ENCODE data around the gene KSR1.

Gene KSR1

DNA sequence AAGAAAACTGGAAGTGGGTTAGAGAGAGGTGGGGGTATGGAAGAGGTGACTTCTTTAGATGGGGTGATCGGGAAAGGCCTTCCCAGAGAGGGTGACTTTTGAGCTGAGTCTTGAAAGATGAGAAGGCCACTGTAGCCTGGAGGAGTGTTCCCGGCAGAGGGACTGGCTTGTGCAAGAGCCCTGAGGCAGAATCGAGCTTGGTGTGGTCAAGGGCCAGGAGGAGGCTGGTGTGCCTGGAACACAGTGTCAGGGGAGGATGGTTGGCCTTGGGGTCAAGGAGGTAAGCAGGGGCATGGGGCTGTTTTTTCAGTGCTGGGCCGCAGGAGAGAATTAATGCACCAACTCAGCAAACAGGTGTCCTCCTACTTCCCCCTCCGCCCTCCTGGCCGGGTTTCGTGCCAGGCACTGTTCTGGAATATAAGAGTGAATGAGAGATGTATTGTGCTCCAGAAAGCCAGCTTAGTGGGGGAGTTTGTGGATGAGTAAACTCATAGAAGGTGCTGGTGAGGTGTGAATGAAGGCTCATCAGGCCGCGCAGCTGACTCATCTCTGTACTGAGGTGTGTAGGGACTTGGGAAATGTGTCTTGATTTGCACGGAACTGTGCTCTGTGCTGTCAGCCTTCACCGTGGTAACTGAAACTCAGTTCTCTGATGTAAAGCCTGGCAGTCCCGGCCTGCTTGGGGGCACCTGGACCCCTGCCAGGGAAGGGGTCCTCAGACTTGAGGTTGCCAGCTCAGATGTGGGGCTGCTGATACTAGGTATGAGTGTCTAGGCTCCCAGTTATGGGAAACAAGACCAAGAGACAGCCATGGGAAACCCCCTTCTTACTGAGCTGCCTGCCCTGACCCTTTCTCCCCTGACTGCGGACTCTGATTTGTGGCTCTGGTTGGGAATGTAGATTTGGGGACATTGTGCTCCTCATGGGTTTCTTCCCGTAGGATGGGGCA, 15.3 kb downstream of the KSR1 start:
- in situ Hi-C loops (cut with HindIII; ENCODE audit: low sequenced_read_pairs): no loop called here

DNA sequence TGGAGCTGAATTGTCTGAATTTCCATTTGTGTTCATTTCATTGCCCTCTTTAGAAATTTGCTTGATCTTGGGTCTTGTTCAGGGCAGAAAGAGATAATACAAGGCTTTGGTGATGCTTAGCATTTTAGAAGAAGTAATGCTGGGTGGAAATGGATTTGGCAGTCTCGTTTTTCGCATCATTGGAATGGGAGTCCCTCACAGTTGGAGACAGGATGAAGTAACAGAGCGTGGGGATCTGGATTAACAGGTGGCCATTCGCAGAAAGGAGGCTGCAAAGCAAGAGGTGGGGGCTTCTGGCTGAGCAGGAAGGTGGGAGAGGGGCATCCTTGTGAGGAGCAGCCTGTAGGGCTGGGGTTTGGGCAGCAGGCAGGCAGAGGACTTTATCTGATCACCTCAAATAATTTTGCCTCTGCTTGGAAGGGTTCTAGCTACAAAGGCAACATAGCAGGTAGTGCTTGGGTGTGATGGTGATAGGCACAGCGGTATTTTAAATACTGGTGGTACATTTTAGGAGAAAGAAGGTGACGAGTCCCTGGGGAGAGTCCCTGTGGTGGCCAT, 17.0 kb downstream of the KSR1 start:
- in situ Hi-C loops (cut with HindIII; ENCODE audit: low sequenced_read_pairs): no loop called here

GRCh38 chr17:27473748-27474609, 17.7 kb downstream of the KSR1 start:
- in situ Hi-C loops (cut with HindIII; ENCODE audit: low sequenced_read_pairs): no loop called here

DNA sequence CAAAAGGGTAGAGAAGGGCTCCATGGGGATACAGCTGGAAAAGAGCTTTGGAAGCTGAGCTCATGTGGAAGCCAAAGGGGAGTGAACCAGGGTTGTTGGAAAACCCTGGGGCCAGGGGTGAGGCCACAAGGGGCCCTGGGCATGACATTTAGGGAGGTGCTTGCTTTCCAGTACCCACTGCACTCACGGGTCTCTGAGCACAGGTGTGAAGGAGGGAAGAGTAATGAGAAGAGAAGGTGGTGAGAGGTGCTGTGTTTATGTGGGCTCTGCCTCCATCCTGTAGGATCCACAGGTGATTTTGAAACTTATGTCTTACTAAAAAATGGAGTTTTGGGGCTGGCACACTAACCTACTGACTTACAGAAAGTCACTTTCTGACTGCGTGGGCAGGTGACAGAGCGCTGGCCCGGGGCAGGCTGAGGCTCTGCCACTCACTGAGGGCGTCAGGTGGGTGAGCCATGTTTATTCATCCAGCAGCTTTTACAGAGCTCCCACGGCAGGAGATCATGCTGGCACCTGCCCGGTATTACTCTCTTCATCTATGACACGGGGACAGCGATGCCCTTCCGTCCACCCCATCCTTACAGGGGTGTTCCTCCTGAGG, 18.9 kb downstream of the KSR1 start:
- in situ Hi-C loops (cut with HindIII; ENCODE audit: low sequenced_read_pairs): no loop called here

DNA sequence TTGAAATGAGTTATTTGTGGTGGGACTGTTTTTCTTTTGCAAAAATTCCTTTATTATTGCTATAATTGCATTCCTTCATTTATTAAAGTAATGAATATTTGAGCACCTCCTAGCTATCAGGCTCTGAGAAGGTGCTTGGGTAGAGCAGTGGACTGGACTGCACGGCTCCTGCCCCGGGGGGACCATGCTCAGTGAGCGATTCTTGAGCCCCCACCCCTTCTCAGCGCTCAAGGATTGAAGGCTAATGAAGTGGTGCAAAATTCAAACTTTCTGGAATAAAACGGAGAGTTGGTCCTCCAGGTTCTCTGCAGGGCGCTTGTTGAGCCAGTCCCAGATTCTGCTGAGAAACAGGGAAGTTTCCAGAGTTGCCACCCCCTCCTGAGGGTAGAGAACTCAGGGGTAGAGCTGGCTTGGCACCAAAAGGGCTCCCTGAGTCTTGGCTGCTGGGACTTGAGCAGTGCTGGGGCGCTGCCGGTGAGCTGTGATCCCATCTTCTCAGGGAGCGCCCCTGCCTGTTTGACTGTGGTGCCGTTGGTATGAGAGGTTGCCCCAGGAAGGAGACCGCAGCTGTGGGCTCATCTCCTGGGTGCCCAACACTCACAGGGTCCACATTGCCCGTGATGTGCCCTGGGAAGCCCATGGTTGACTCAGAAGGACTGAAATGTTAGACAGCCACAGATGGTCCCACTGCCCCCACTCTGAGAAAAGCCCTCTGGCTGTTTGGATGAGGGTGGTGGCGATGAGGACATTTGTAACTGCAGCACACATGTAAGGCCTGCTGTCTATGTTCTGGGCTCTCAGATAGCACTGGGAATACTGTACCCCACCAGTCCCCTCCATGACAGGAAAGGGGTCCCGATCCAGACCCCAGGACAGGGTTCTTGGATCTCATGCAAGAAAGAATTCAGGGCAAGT, 20.0 kb downstream of the KSR1 start:
- in situ Hi-C loops (cut with HindIII; ENCODE audit: low sequenced_read_pairs): no loop called here

DNA sequence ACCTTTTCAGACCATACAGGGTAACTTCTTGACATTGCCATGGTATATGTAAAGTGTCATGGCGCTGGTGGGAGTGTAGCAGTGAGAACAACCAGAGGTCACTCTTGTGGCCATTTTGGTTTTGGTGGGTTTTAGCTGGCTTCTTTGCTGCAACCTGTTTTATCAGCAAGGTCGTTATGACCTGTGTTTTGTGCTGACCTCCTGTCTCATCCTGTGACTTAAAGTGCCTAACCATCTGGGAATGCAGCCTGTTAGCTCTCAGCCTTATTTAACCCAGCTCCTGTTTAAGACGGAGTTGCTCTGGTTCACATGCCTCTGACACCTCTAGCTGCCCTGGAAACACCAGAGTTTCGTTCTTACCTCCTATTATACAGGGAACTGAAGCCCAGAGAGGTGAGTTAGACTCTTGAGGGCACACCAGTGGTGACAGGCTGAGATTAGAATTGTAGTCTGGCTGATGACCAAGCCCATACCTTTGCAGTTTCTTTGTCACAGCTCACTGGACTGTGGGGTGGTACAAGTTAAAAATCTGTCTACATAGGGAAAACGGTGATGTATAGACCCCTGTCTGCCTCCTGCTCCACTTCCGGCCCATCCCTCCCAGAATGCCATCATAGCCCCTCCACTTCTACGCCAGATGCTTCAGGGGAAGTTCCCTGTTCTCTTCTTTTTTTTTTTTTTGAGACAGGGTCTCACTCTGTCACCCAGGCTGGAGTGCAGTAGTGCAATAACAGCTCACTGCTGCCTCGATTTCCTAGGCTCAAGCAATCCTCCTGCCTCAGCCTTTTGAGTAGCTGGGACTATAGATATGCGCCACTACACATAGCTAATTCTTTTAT, 21.0 kb downstream of the KSR1 start:
- in situ Hi-C loops (cut with HindIII; ENCODE audit: low sequenced_read_pairs): no loop called here

GRCh38 chr17:27477971-27478684, 21.9 kb downstream of the KSR1 start:
- in situ Hi-C loops (cut with HindIII; ENCODE audit: low sequenced_read_pairs): no loop called here

DNA sequence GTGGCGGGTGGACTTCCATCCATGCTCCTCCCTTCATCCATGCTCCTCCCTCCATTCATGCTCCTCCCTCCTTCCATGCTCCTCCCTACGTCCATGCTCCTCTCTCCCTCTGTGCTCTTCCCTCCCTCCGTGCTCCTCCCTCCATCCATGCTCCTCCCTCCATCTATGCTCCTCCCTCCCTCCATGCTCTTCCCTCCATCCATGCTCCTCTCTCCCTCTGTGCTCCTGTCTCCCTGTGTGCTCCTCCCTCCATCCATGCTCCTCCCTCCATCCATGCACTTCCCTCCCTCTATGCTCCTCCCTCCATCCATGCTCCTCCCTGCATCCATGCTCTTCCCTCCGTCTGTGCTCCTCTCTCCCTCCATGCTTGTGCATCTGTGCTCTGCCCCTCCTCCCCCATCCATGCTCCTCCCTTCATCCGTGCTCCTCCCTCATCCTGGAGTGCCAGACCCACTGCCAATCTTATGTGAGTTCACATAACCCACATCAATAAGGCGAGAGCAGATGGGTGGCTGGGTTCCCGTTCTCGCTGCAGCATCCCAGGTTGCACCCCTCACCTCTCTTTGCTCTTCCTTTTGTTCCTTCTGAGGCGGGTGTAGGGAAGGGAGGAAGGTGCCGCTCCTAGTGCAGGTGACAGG, 22.8 kb downstream of the KSR1 start:
- in situ Hi-C loops (cut with HindIII; ENCODE audit: low sequenced_read_pairs): no loop called here

GRCh38 chr17:27479838-27480237, 23.6 kb downstream of the KSR1 start:
- in situ Hi-C loops (cut with HindIII; ENCODE audit: low sequenced_read_pairs): no loop called here

- in situ Hi-C loops (cut with HindIII; ENCODE audit: low sequenced_read_pairs): no loop called here
Measured at GRCh38 chr17:27480699-27481098, 24.5 kb downstream of the KSR1 start.

- in situ Hi-C loops (cut with HindIII; ENCODE audit: low sequenced_read_pairs): no loop called here
Measured at GRCh38 chr17:27481327-27481726, 25.1 kb downstream of the KSR1 start.

DNA sequence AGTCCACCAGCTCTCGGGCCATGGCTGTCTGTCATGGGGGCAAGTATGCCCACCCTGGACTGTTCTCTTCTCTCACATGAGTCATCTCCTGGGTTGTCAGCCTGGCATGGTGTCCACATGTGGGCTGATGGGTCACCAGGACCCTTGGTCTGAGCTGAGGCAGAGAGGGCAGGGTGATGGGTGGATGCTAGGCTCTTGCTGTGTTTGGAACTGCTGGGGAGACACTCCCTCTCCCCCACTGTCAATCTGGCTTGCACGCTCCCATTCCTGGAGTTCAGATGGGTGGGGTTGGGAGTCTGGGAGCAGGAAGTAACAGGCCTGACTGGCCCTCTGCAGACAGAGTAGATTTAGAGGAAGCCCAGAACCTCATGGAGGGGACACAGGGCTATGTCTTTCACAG, 28.9 kb downstream of the KSR1 start:
- in situ Hi-C loops (cut with HindIII; ENCODE audit: low sequenced_read_pairs): no loop called here

DNA sequence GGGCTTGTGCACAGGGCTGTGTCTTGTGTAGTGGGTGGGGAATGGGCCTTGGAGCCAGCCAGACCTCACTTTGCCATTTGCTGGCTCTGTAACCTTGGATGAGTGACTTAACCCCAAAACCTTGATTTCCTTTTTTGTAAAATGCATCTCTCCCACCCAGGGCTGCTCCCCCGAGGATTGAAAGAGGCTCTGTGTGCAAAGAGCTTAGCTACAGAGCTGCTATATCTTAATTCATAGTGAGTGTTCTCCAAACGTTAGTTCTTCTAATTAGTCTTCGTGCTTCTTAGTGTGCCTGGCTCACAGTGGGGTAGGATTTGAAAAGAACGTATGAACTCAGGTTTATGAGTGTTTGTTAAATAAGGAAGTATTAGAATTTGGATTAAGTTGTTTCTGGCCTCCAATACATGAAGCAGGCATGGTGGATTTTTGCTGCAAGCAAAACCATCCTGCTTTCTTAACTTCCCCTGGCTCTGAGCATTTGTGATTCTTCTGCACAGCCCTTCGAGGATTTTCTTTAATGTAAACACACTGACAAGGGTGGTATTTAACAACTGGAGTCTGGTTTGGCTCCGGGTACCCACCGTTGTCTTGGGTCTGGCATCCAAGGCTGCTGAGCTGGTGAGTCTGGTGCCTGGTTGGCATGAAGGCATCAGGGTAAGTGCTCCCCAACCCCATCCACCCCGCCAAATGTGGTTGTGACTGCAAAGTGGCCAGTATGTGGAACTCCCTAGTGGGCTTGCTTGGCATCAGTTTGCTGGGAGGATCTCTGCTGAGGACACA, 29.7 kb downstream of the KSR1 start:
- in situ Hi-C loops (cut with HindIII; ENCODE audit: low sequenced_read_pairs): no loop called here

- in situ Hi-C loops (cut with HindIII; ENCODE audit: low sequenced_read_pairs): no loop called here
Measured at GRCh38 chr17:27486741-27487140, 30.5 kb downstream of the KSR1 start.

GRCh38 chr17:27488231-27488630, 32.0 kb downstream of the KSR1 start:
- in situ Hi-C loops (cut with HindIII; ENCODE audit: low sequenced_read_pairs): no loop called here

GRCh38 chr17:27489045-27489715, 32.9 kb downstream of the KSR1 start:
- in situ Hi-C loops (cut with HindIII; ENCODE audit: low sequenced_read_pairs): no loop called here

- in situ Hi-C loops (cut with HindIII; ENCODE audit: low sequenced_read_pairs): no loop called here
Measured at GRCh38 chr17:27490391-27490790, 34.1 kb downstream of the KSR1 start.

All from DLD1 (cell line).